CD4-positive, alpha-beta T cell treated with Interleukin-2 at 100 ng/mL for 4 hours (primary cell): ENCODE data around the gene ZNF341.

Experiments
- DNase-seq: peaks from one replicate; pipeline ENCODE4 v3.0.0-alpha.2; 2020; ENCODE audit warnings: low spot score

Gene ZNF341

DNA sequence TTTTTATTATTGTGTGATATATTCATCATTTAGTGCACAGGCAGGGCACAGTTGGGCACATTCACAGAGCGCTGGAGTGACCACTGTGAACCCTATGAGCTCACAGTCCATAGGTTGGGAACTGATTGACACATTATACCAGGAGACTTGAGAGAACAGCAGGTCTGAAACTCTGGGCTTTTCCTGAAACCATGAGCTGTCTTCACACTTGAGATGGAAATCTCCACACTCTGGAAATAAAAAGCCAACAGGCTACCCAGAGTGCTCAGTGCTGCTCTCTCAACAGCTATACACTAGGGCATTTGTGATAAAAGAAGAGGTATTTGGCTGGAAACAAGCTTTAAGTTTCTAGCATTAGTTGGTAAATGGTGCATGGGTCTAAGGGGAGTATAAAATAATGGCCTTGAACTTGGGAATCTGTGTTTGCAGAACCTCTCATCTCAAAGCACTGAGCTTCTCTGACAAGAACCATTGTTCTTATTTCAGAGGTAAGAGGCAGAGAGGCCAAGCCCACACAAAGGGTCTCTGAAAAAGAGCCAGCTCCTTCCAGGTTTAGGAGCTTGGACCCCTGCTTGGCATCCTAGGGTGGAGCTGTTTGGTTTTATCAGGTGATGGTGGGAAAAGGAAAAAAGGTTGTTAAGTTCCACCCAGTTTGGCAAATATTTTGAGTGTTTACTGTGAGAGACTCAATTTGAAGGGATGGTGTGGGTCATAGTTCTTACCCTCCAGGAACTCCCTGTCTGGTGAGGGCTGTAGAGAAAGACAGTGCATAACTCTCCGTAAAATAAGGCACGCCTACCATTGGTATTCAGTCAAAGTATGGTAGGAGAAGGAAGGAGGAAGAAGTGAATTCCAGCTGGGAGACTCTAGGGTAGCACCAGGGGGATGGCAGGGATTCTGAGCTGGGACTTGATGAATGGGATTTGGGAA, 93.8 kb downstream of the ZNF341 start:
- no peak for DNase-seq

DNA sequence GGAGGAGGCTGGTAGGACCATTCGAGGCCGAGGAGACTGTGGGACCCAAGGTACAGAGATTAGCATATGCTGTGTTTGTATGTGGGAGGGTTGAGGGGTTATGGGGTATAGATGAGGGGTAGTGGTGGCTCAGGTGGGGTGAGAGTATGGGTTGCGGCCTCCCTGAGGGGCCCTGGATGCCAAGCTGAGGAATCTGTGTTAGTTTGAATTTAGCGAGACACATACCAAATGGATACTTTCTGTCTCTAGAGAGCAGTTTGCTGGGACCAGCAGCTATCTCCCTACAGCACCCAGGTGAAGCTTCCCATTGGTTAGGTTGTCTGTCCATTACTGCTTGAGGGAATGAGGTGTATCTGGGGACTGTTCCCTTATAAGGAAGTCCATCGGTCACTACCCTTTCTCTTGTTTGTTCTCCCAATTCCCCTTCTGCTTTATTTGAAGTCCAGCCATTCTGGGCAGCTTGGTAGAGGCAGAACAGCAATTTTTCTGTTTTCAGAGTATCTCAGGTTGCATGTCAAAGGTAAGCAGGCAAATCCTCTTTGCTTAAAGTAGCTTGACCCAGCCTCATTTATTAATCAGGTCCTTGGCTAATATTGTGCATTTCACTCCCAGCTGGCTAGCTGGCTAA, 94.6 kb downstream of the ZNF341 start:
- DNase-seq, result no peak

DNA sequence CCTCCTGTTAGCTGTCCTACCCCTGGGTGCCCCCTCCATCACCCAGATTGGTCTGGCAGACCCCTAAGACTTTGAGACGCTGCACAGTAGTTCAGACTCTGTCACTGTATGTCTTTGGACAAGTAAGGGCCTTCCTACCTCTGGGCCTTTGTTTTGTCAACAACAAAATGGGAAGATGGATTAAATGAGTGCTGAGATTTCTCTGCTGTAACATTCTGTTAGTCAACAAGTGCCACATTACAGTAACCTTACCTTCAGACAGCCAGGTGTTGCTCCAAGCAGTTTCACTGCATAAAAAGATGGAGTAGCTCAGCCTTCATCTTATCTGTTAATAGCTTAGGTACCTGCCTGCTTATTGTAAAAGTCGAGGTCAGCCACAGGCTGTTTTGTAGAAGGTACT, 95.3 kb downstream of the ZNF341 start:
- DNase-seq, result no peak

DNA sequence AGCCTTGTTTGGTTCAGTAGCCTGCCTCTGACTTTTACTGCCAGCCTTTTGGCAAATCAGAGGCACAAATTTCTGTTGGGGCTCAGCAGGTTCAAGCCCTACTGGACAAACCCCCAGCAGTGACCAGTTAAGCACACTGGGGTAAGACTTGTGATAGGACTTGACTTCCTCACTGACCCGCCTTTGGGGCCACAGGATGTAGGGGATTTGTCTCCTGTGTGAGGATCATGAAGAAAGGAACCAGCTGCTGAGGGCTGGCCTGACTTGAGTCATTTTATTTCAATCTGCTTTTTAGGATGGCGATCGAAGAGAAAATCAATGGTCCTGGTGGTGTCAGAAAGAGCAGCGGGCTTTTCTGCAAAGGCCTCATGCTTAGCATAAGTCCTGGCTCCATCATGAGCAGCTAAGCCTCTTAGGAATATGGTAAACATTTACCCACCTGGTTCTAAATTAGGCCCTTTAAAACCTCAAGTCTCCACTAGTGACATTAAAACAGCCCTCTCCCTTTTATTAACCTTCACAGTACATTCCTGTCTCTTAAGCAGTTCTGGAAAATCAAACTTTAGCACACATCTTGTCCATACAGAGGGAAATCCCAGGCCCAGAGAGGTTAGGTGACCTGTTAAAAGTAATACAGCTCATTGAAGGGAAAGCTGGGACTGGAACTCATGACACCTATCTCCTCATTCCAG, 96.0 kb downstream of the ZNF341 start:
- DNase-seq, result no peak

DNA sequence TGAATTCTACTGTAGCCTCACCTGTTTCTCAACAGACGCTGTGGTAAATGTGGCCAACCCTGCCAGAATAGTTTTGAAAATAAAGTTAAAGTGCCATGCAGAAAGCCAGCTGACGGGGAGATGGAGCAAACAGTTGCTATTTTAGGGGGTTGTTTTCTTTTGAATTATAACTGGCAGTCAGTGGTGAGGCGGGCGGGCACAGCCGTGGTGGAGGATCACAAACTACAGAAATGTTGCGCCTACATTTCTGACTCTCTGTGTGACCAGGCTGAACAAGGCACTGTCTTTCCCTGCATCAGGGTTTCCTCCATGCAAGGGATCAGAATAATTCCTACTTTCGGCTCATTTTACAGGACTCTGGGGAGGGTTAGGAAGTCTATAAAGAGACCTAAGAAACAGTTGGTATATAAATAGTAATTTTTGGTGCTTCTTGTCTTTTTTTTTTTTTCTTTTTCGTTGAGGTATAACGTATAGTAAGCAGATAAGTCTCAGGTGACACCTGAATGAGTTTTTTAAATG, 96.6 kb downstream of the ZNF341 start:
- DNase-seq, result no peak

DNA sequence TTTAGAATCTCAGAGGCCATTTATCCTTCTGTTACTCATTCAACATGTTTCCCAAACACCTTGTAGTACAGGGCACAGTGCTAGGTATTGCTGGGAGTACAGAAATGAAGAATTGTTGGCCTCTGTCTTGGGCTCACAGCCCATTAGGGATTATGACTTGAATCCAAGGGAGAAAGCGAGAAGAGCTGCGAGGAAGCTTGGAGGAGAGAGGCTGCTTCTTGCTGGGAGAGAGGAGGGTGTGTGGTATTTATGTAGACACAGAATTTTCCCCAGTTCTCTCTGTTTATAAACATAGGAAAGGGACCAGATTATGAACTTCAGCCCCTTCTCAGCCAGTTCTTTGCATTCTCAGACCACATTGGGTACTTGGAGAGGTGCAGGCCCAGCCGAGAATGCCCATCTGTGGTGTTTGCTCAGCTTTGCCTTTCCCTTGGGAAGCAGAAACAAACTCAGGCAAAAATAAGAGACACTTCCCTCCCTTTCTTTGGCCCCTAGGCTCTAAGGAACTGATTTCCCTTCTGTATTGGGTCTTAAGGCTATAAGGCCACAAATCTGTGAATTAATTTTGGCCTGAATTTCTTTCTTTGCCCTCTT, 97.3 kb downstream of the ZNF341 start:
- DNase-seq, result no peak

DNA sequence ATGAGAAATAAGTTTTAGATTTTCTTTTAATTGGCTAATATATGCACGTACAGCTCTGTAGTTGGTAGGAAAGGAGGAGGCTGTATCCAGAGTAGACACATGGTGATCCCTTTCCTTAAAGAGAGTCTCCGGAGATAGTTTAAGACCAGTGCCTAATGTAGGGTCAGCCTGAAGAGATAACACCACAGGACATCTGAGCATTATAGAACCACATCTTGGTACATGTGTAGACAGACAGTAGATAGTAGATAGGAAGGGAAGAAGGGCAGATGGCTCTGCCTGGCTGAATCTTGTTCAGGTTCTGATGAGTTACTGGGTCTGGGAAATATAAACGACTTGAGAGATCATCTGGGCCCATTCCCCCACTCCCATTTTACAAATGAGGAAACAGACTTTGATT, 97.8 kb downstream of the ZNF341 start:
- DNase-seq, result no peak

DNA sequence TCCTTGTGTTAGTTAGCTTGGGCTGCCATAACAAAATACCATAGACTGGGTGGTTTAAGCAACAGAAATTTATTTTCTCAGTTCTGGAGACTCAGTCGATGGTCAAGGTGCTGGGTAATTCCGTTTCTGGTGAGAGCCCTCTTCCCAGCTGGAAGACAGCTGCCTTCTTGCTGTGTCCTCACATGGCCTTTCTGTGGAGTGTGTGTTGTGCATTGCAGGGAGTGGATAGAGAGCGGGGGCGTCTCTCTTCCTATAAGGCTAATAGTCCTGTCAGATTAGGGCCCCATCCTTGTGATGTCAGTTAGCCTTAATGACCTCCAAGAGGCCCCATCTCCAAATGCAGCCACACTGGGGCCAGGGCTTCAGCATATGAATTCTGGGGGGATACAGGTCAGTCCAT, 98.6 kb downstream of the ZNF341 start:
- no peak for DNase-seq

DNA sequence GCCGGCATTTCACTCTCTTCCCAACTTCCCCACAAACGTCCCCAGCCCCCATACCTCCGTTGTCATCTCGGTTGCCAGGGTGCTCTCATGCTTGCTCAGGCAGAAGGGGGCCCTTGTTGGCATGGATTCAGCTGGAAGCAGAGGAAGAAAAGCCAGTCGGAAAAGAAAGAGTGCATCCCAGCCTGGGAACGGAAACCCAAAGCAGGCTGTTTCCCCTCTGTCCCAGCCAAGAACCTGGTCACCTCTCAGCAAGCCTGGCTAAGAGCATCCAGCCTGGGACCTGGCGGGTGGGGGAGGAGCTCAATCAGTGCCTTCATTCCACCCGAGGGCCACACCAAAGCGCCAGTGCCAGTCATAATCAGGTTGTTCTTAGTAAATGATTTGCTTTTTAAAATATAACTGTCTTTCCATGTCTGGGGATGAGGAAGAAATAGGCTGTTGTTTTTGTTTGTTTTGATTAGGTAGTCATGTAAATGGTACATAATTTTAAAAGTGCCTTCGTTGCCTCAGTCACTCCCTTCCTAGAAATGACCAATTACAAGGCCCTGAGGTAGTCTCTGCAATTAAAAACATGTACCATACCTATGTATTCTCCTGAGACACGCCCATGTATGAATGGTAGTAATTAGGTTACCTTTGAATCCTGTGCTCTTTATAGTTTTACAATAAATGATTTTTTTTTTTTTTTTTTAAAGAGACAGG, 100.5 kb downstream of the ZNF341 start:
- no peak for DNase-seq

DNA sequence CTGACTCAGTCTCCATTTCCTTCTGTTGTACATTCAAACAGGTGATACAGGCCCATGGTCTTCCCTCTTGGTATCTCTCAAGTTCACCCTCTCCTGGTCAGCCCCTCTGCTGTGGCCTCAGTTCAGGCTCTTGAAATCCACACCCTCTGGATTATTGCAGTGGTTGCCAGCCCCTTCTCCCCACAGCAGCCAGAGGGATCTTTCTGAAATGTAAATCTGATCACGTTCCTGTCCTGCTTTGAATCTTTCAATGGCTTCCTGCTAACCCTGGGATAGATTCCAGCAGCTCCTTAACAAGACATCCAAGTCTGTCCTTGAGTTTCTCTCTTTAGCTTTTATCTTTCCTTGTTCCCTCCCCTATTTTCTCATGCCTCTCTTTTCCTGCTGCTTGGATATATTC, 101.5 kb downstream of the ZNF341 start:
- no peak for DNase-seq

DNA sequence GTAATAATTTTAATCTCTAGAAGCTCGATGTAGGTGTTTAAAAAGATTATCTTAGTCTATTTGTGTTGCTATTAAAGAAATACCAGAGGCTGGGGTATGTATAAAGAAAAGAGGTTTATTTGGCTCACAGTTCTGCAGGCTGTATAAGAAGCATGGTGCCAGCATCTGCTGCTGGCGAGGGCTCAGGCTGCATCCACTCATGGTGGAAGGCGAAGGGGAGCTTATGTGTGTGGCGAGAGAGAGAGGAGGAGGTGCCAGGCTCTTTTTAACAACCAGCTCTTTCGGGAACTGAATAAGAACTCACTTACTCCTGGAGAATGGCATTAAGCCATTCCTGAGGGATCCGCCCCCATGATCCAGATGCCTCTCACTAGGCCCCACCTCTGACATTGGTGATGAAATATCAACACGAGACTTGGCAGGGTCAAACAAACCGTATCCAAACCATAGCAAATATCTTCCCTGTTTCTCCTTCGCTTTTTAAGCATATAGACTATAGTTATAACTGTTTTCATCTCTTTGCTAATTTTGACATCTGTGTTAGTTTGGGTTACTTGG, 103.9 kb downstream of the ZNF341 start:
- no peak for DNase-seq

DNA sequence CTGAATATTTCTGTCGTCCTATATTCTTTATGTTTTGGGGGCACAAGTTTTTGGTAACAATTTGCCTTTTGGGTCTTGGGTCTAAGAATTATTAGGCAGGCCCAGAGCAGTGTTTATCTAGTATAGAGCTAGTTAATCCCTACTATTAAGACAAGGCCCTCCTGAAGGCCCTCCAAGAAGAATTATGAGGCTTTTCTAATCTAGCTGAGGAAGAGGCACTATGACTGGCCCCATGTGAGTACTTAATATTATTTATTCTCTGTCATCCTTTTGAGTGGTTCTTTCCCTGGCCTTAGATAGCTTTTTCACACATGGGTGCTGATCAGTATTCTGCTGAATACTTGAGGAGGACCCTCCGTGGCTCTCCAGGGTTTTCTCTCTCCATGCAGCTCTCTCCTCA, 104.5 kb downstream of the ZNF341 start:
- DNase-seq, result no peak

DNA sequence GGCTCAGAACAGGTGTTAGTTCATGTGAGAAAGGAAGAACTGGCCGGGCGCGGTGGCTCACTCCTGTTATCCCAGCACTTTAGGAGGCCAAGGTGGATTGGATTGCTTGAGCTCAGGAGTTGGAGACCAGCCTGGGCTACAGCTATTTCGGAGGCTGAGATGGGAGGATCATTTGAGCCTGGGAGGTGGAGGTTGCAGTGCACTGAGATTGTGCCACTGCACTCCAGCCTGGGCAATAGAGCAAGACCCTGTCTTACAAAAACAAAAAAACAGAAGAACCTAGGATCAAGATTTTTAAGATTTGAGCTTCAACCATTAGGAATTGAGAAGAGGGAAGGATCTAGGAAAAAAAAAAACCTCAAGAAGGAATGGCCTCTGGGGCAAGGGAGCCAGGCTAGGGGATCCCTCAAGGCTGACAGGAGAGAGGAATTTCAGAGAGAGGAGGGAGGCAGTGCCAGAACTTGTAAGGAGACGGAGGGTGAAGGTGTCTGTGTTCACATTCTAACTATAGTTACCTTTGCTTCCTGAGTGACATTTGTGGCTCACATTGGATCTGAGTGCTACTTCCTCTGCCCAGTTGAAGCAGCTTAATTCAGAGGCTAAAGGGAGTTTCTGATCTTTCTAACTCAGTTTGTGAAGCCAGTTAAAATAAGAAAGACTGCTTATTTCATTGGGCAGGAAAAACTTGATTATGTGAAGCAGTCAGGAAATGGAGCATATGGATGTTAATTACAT, 105.5 kb downstream of the ZNF341 start:
- DNase-seq, result no peak

DNA sequence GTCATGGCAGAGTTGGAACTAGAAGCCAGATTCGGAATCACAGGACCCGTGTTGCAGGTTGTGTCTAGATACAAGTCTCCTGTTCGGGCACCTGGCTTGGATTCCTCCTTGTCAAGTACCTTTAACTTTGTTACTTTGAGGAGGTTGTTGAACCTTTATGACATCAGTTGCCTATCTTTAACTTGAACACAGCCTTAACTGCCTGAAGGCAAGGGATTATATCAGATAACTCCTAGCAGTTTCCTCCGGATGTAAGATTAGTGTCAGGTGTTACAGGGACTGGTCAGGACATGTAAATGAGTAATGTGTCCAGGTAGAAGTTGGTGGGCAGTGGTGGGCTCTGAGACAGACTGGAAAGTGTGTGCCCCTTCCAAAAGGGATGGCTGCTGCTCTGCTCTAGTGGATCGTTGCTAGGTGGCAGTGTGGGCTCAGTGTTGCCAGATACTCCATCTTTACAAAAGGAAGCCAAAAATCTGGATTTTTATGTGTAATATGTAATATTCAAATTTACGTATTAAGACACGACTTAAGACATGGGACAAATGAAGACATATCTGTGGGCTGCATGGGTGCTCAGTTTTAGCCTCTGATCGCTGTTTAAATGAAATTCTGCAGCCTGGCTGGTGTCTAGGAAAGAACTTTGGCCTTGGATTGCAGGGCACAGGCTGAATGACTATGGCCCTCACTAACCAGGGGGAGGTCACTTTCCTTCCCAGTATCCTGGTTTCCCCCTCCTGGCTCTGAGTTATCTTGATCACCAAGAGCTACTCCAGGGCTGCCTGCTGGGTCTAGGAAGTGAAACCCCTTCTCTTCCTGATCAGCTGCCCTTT, 106.5 kb downstream of the ZNF341 start:
- no peak for DNase-seq

DNA sequence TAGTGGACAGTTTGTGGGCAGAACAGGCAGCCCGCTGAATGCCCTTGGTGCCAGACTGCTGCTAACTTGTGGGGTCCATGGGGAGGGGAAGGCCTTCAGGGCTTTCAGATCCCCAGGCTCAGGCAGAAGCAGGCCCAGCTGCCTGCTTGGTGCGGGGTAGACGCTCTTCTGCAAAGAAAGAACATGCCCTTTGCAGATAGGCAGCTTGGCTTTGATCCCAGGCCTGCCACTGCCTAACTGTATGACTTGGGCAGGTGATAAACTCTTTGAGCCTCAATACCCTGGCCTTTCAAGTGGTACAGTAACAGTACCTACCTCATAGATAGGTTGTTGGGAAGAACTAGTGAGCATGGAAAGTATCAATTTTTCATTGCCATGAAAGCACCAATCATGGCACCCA, 107.8 kb downstream of the ZNF341 start:
- no peak for DNase-seq

DNA sequence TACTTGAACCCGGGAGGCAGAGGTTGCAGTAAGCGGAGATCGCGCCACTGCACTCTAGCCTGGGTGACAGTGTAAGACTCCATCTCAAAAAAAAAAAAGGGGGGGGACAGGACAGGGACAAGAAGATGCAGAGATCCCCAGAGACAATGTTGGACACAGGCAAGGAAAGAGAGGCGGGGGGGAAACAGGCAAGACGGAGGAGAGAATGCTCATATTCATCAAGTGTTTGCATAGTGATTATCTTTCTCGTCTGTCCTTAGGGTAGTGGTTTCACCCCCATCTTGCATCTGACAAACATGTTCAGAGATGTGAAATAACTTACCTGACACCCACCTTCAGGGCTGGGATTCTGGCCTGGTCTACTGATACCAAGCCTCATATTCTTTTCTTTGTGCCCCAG, 108.4 kb downstream of the ZNF341 start:
- DNase-seq, result no peak

DNA sequence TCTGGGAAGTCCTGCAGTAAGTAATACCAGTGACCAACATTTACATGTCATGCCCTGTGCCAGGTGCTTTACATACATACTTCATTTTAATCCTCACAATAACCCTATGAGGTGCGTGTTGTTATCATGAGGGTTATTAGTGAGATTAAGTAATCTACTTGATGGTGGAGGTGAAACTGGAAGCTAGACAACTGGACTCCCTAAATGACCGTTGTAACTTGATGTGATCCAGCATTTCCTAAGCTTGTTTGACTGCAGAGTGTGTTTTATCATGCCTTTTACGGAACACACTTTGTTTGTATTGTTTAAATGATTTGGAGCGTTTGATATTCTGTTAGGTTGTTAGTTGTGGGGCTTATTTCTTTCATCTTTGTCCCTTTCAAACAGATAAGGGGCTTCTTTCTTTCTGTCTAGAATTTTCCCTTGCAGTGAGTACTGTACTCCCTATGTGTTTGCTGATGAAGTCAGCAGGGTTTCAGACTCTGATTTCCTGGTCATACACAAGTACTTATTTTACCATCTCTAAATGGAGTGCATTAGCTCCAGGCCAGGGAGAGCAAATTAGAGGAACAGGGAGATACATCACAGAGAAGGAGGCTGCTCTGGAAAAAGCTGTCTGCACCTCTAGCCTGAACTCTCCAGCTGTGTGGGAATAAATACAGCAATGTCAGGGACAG, 109.1 kb downstream of the ZNF341 start:
- DNase-seq, result no peak

DNA sequence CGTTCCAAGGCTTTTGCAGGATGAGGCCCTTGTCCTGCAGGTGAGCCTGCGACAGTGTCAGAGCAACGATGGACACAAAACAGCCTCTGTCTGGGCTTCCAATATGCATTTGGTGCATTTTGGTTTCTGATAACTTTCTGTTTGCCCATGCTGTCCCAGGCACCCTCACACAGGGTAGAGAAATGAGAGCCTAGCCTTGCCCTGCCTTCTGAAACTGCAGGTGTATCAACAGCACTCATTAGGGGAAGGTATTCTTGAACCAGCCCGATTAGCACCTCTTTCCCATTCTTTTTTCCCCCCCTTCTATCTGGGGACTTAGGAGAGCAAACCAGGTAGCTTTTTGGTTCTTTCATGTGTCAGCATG, 109.6 kb downstream of the ZNF341 start:
- DNase-seq, result no peak
